Uterus (tissue), 4 donors: ENCODE data around the gene DDX51. TPM values are rescaled to one million over a fixed set of nuclear protein-coding genes. Genes with fewer than 3 reads are reported as not detected.

ENCODE experiments used
- DNase-seq, 2 donors: peaks; one replicate each; pipeline ENCODE4 v3.0.0-alpha.2; 2019 to 2020
- H3K27ac ChIP-seq, 2 donors: fragments of 200-600 bp; sonication (generic); 1 replicate in 1 of 2; 2 replicates in 1 of 2; pipeline ENCODE4 v1.5.1; 2016 to 2018
- H3K27me3 ChIP-seq, 2 donors: fragments of 200-600 bp; sonication (generic); one replicate each; pipeline ENCODE4 v1.5.1; 2018 to 2019; ENCODE audit warnings: control low read depth in 1 of 2
- H3K36me3 ChIP-seq, 2 donors: fragments of 200-600 bp; sonication (generic); one replicate each; pipeline ENCODE4 v1.5.1; 2019; ENCODE audit warnings: control low read depth in 1 of 2
- H3K4me1 ChIP-seq, 2 donors: fragments of 200-600 bp; sonication (generic); one replicate each; pipeline ENCODE4 v1.5.1; 2018 to 2019; ENCODE audit warnings: control low read depth in 1 of 2
- H3K4me3 ChIP-seq, 2 donors: fragments of 200-600 bp; sonication (generic); 1 replicate in 1 of 2; 2 replicates in 1 of 2; pipeline ENCODE4 v1.5.1; 2018 to 2019; ENCODE audit warnings: mild to moderate bottlenecking in 1 of 2
- H3K9me3 ChIP-seq, 2 donors: fragments of 200-600 bp; sonication (generic); one replicate each; pipeline ENCODE4 v1.5.1; 2019; ENCODE audit warnings: control low read depth in 1 of 2
- POLR2A ChIP-seq, 2 donors: fragments of 450-650 bp; IDR thresholded peaks; one replicate each; pipeline ENCODE4 v1.6.1; 2016; ENCODE audit warnings: antibody characterized with exemption in 2 of 2, mild to moderate bottlenecking in 1 of 2, moderate library complexity in 1 of 2
- intact Hi-C: fragments of 100-400 bp; cut with DNase I; formaldehyde crosslinking; loops from one replicate; pipeline ENCODE4 v1.15.1; 2023; ENCODE audit warnings: low total_unique reads
- total RNA-seq, 4 donors: library from RNA; depleted of rRNA in 3 of 4; stranded (reverse); fragments of >200 nt in 3 of 4; gene quantifications; one replicate each; pipeline versions ENCODE4 v1.1.0 to v1.2.4, GENCODE V29; 2014 to 2023
- TF ChIP-seq, protein P1 (sequence below), 4 experiments: fragments of 200-600 bp in 2 of 4; fragments of 450-650 bp in 2 of 4; sonication (generic) in 2 of 4; IDR thresholded peaks; one replicate each; pipeline ENCODE4 v1.5.1; 2016 to 2019; ENCODE audit warnings: antibody characterized with exemption in 4 of 4, mild to moderate bottlenecking in 2 of 4, moderate library complexity in 1 of 4
- donor health status: DM: yes; HTN: yes; CAD: no.

DDX51 gene
- total RNA-seq, 4 donors from 2014 or later: 7.9 to 53.3 (median 16.6) TPM

GRCh38 chr12:132129007-132129406 lies 15.1 kb downstream of the DDX51 start:
- Histone ChIP-seq H3K4me1 (no peaks in the 10 kb centered on the region), H3K27me3 (no peaks in the 10 kb centered on the region), H3K9me3 (no peaks in the 10 kb centered on the region), H3K27ac (no peak overlapping the region), H3K4me3 (no peak overlapping the region), H3K36me3 (no peaks in the 10 kb centered on the region)
- no peak for DNase-seq
- intact Hi-C loops: no loop called here
- TF ChIP-seq, protein P1, sequence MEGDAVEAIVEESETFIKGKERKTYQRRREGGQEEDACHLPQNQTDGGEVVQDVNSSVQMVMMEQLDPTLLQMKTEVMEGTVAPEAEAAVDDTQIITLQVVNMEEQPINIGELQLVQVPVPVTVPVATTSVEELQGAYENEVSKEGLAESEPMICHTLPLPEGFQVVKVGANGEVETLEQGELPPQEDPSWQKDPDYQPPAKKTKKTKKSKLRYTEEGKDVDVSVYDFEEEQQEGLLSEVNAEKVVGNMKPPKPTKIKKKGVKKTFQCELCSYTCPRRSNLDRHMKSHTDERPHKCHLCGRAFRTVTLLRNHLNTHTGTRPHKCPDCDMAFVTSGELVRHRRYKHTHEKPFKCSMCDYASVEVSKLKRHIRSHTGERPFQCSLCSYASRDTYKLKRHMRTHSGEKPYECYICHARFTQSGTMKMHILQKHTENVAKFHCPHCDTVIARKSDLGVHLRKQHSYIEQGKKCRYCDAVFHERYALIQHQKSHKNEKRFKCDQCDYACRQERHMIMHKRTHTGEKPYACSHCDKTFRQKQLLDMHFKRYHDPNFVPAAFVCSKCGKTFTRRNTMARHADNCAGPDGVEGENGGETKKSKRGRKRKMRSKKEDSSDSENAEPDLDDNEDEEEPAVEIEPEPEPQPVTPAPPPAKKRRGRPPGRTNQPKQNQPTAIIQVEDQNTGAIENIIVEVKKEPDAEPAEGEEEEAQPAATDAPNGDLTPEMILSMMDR (IDR thresholded peaks at IDR 0.05): no peak
- TF ChIP-seq POLR2A (IDR thresholded peaks at IDR 0.05): no peak

- no peaks in the 10 kb centered on the region for H3K27me3 ChIP-seq
- H3K4me3 ChIP-seq: no peak overlapping the region
- no peaks in the 10 kb centered on the region for H3K9me3 ChIP-seq
- H3K36me3 ChIP-seq: no peaks in the 10 kb centered on the region
- no peaks in the 10 kb centered on the region for H3K4me1 ChIP-seq
- DNase-seq: no peak
- intact Hi-C loops: no loop called here
- TF ChIP-seq, protein P1 (IDR thresholded peaks at IDR 0.05): no peak
- no peak for TF ChIP-seq POLR2A (IDR thresholded peaks at IDR 0.05)
- no peak overlapping the region for H3K27ac ChIP-seq
Measured at GRCh38 chr12:132127041-132127440, 17.1 kb downstream of the DDX51 start.

GRCh38 chr12:132125736-132126135 lies 18.4 kb downstream of the DDX51 start:
- no peaks in the 10 kb centered on the region for H3K27me3 ChIP-seq
- intact Hi-C loops: no loop called here
- no peaks in the 10 kb centered on the region for H3K36me3 ChIP-seq
- DNase-seq: no peak
- no peaks in the 10 kb centered on the region for H3K9me3 ChIP-seq
- no peak overlapping the region for H3K4me3 ChIP-seq
- TF ChIP-seq, protein P1 (IDR thresholded peaks at IDR 0.05): no peak
- TF ChIP-seq POLR2A (IDR thresholded peaks at IDR 0.05): no peak
- no peaks in the 10 kb centered on the region for H3K4me1 ChIP-seq
- H3K27ac ChIP-seq: no peak overlapping the region

- Histone ChIP-seq H3K4me1 (no peaks in the 10 kb centered on the region), H3K27me3 (no peaks in the 10 kb centered on the region), H3K4me3 (no peak overlapping the region), H3K36me3 (no peaks in the 10 kb centered on the region), H3K27ac (no peak overlapping the region), H3K9me3 (no peaks in the 10 kb centered on the region)
- TF ChIP-seq, protein P1 (IDR thresholded peaks at IDR 0.05): no peak
- no peak for TF ChIP-seq POLR2A (IDR thresholded peaks at IDR 0.05)
- DNase-seq: no peak
- intact Hi-C loops: no loop called here
Measured at GRCh38 chr12:132124766-132125425, 19.2 kb downstream of the DDX51 start.

- H3K9me3 ChIP-seq: no peaks in the 10 kb centered on the region
- intact Hi-C loops: no loop called here
- H3K36me3 ChIP-seq: no peaks in the 10 kb centered on the region
Measured at GRCh38 chr12:132123970-132124765, 20.0 kb downstream of the DDX51 start.

More at GRCh38 chr12:132123970-132124765, 20.0 kb downstream of the DDX51 start:
- TF ChIP-seq, protein P1 (IDR thresholded peaks at IDR 0.05): no peak
- TF ChIP-seq POLR2A (IDR thresholded peaks at IDR 0.05): no peak
- Histone ChIP-seq H3K4me3 (no peak overlapping the region), H3K4me1 (no peaks in the 10 kb centered on the region), H3K27me3 (no peaks in the 10 kb centered on the region), H3K27ac (no peak overlapping the region)
- DNase-seq: no peak
